Measurements from ENCODE around the gene SCNN1A.
A peak's percentile ranks its signal among the peaks of the same experiment; 100 is the strongest.

SCNN1A gene

GRCh38 chr12:6383572-6384498, 8.5 kb upstream of the SCNN1A start, which contains the start of gene LTBR:
Gene LTBR, plus strand, starts transcription at chr12:6384162. Its CDS starts 197 bp downstream, at chr12:6384359.
- TF ChIP-seq CTCF (IDR thresholded peaks at IDR 0.05; ENCODE audit: low read length) (no peak), EZH2 (optimal IDR thresholded peaks at IDR 0.05; ENCODE audit: low read depth, low read length) (no peak), EZH2phosphoT487 (IDR thresholded peaks at IDR 0.05; ENCODE audit: low read length) (no peak)
- H3K27ac ChIP-seq (ENCODE audit: low read length) = no peak within 1 kb of the TSS
- H3F3A ChIP-seq (ENCODE audit: insufficient read depth, low read length) = no peaks in the 10 kb centered on the region
- DNase-seq = no peak
- no peak within 1 kb of the TSS for H3K9ac ChIP-seq (ENCODE audit: low read length)
- no peaks in the 10 kb centered on the region for H3K79me2 ChIP-seq (ENCODE audit: low read length)
- H3K4me3 ChIP-seq (ENCODE audit: low read length) = peak within 1 kb of the TSS; percentile 17; the same call in 1 of the 2 replicates
- H3K36me3 ChIP-seq (replicated peaks; ENCODE audit: insufficient read depth, low read length) = no peaks in the 10 kb centered on the region
- no peaks in the 10 kb centered on the region for H3K4me1 ChIP-seq (ENCODE audit: low read length)
- peak within 1 kb of the TSS; percentile 34 for H3K4me2 ChIP-seq (ENCODE audit: low read depth, low read length)
- 0 out of 2 replicates have a peak within 1 kb of the TSS, but pooled peaks have one; percentile 15 for H2AFZ ChIP-seq (ENCODE audit: low read length)
- H4K20me1 ChIP-seq (ENCODE audit: insufficient read depth, low read length) = no peaks in the 10 kb centered on the region
- no peaks in the 10 kb centered on the region for H3K9me3 ChIP-seq (replicated peaks; ENCODE audit: insufficient read depth, low read length)
- H3K27me3 ChIP-seq (replicated peaks; ENCODE audit: insufficient read depth, low read length) = peaks cover 9% of the 10 kb centered on the region
- no peaks in the 10 kb centered on the region for H3K9me2 ChIP-seq (replicated peaks; ENCODE audit: insufficient read depth, low read length)

GRCh38 chr12:6382982-6383381, 7.6 kb upstream of the SCNN1A start:
- Histone ChIP-seq H3F3A (ENCODE audit: insufficient read depth, low read length) (no peaks in the 10 kb centered on the region), H3K36me3 (replicated peaks; ENCODE audit: insufficient read depth, low read length) (no peaks in the 10 kb centered on the region), H3K4me1 (ENCODE audit: low read length) (no peaks in the 10 kb centered on the region), H3K79me2 (ENCODE audit: low read length) (no peaks in the 10 kb centered on the region), H3K27ac (ENCODE audit: low read length) (no peak overlapping the region), H2AFZ (ENCODE audit: low read length) (no peak overlapping the region), H3K9me3 (replicated peaks; ENCODE audit: insufficient read depth, low read length) (no peaks in the 10 kb centered on the region), H3K27me3 (replicated peaks; ENCODE audit: insufficient read depth, low read length) (peaks cover 9% of the 10 kb centered on the region), H4K20me1 (ENCODE audit: insufficient read depth, low read length) (no peaks in the 10 kb centered on the region), H3K4me3 (ENCODE audit: low read length) (no peak overlapping the region), H3K4me2 (ENCODE audit: low read depth, low read length) (no peak overlapping the region), H3K9me2 (replicated peaks; ENCODE audit: insufficient read depth, low read length) (no peaks in the 10 kb centered on the region), H3K9ac (ENCODE audit: low read length) (no peak overlapping the region)
- no peak for DNase-seq
- TF ChIP-seq EZH2 (optimal IDR thresholded peaks at IDR 0.05; ENCODE audit: low read depth, low read length) (no peak), CTCF (IDR thresholded peaks at IDR 0.05; ENCODE audit: low read length) (no peak), EZH2phosphoT487 (IDR thresholded peaks at IDR 0.05; ENCODE audit: low read length) (no peak)

GRCh38 chr12:6382371-6382770, 7.0 kb upstream of the SCNN1A start:
- Histone ChIP-seq H3K9ac (ENCODE audit: low read length) (no peak overlapping the region), H4K20me1 (ENCODE audit: insufficient read depth, low read length) (no peaks in the 10 kb centered on the region), H3F3A (ENCODE audit: insufficient read depth, low read length) (no peaks in the 10 kb centered on the region), H3K4me3 (ENCODE audit: low read length) (no peak overlapping the region), H3K9me2 (replicated peaks; ENCODE audit: insufficient read depth, low read length) (no peaks in the 10 kb centered on the region), H3K27ac (ENCODE audit: low read length) (no peak overlapping the region), H3K4me1 (ENCODE audit: low read length) (no peaks in the 10 kb centered on the region), H3K79me2 (ENCODE audit: low read length) (no peaks in the 10 kb centered on the region), H3K36me3 (replicated peaks; ENCODE audit: insufficient read depth, low read length) (no peaks in the 10 kb centered on the region), H3K4me2 (ENCODE audit: low read depth, low read length) (no peak overlapping the region), H2AFZ (ENCODE audit: low read length) (no peak overlapping the region), H3K27me3 (replicated peaks; ENCODE audit: insufficient read depth, low read length) (peaks cover 9% of the 10 kb centered on the region), H3K9me3 (replicated peaks; ENCODE audit: insufficient read depth, low read length) (no peaks in the 10 kb centered on the region)
- TF ChIP-seq EZH2 (optimal IDR thresholded peaks at IDR 0.05; ENCODE audit: low read depth, low read length) = no peak
- no peak for TF ChIP-seq EZH2phosphoT487 (IDR thresholded peaks at IDR 0.05; ENCODE audit: low read length)
- no peak for TF ChIP-seq CTCF (IDR thresholded peaks at IDR 0.05; ENCODE audit: low read length)
- no peak for DNase-seq

All from MM.1S (cell line).